IMR-90 (cell line): Measurements from ENCODE around the gene TAX1BP1. TPM values are rescaled to one million over a fixed set of nuclear protein-coding genes. Genes with fewer than 3 reads are reported as not detected.

ENCODE experiments used
- ATAC-seq: fragments of 200-7000 bp; cut with Tn5 transposase; 2 replicates; pipeline ENCODE4 v1.9.1; 2020; ENCODE audit warnings: low read depth, mild to moderate bottlenecking, moderate library complexity
- BruUV-seq: library from RNA; stranded (reverse); fragments of 400-500 nt; replicated peaks from 2 replicates; lab custom pipeline; 2021; lab: Mats Ljungman, UMichigan
- CTCF ChIA-PET: fragments of 300-600 bp; formaldehyde crosslinking; extraction: SDS; loops from one replicate; lab custom pipeline; 2021; ENCODE audit warnings: antibody characterized with exemption; lab: Yijun Ruan, JAX
- POLR2A ChIA-PET: fragments of 300-600 bp; sonication (Branson Sonifier 250); formaldehyde crosslinking; loops from one replicate; lab custom pipeline; 2022; ENCODE audit warnings: antibody characterized with exemption; ENCODE audit not compliant: unreplicated experiment; lab: Charles Lee
- DNase-seq: peaks from one replicate; pipeline ENCODE4 v3.0.0; 2013
- H2AFZ ChIP-seq: replicated peaks from 2 replicates; pipeline ENCODE3; 2013; ENCODE audit warnings: low read length, mild to moderate bottlenecking; ENCODE audit not compliant: poor library complexity
- H2AK5ac ChIP-seq: 2 replicates; pipeline ENCODE4 v1.6.1; 2013; ENCODE audit warnings: low read depth, low read length, inconsistent platforms
- H2AK9ac ChIP-seq: replicated peaks from 2 replicates; pipeline ENCODE3; 2013; ENCODE audit warnings: mild to moderate bottlenecking, low read depth, low read length, moderate library complexity; ENCODE audit not compliant: poor library complexity
- H2BK120ac ChIP-seq: 2 replicates; pipeline ENCODE4 v1.6.1; 2013; ENCODE audit warnings: low read depth, low read length, inconsistent platforms
- H2BK15ac ChIP-seq: 3 replicates; pipeline ENCODE4 v1.6.1; 2013; ENCODE audit warnings: low read depth, low read length, inconsistent platforms
- H2BK20ac ChIP-seq: 2 replicates; pipeline ENCODE4 v1.6.1; 2013; ENCODE audit warnings: low read depth, mild to moderate bottlenecking, inconsistent platforms, low read length, moderate library complexity
- H2BK5ac ChIP-seq: 2 replicates; pipeline ENCODE4 v1.6.1; 2013; ENCODE audit warnings: mild to moderate bottlenecking, low read depth, low read length, inconsistent platforms; ENCODE audit not compliant: poor library complexity, severe bottlenecking
- H3K14ac ChIP-seq: replicated peaks from 2 replicates; pipeline ENCODE4 v1.6.1; 2013; ENCODE audit warnings: low read depth, low read length, inconsistent platforms
- H3K18ac ChIP-seq: 2 replicates; pipeline ENCODE4 v1.6.1; 2013; ENCODE audit warnings: low read depth, low read length, control low read depth
- H3K23ac ChIP-seq: 2 replicates; pipeline ENCODE4 v1.6.1; 2013; ENCODE audit warnings: low read depth, low read length, inconsistent platforms
- H3K27ac ChIP-seq: 2 replicates; pipeline ENCODE4 v1.5.1; 2013; ENCODE audit warnings: mild to moderate bottlenecking, control low read depth, low read length; ENCODE audit not compliant: insufficient read depth
- H3K27me3 ChIP-seq: 2 replicates; pipeline ENCODE4 v1.6.1; 2013; ENCODE audit warnings: low read length; ENCODE audit not compliant: control insufficient read depth, insufficient read depth
- H3K36me3 ChIP-seq: 2 replicates; pipeline ENCODE4 v1.6.1; 2013; ENCODE audit warnings: low read length, mixed read lengths; ENCODE audit not compliant: control insufficient read depth, insufficient read depth
- H3K4ac ChIP-seq: 2 replicates; pipeline ENCODE4 v1.6.1; 2013; ENCODE audit warnings: low read depth, low read length, inconsistent platforms
- H3K4me1 ChIP-seq: 2 replicates; pipeline ENCODE4 v1.6.1; 2013; ENCODE audit warnings: low read length, mixed read lengths; ENCODE audit not compliant: control insufficient read depth, insufficient read depth
- H3K4me2 ChIP-seq: 2 replicates; pipeline ENCODE4 v1.6.1; 2013; ENCODE audit warnings: low read depth, mild to moderate bottlenecking, control low read depth, low read length, moderate library complexity
- H3K4me3 ChIP-seq: 2 replicates; pipeline ENCODE4 v1.5.1; 2013; ENCODE audit warnings: low read depth, mild to moderate bottlenecking, control low read depth, low read length, moderate library complexity; ENCODE audit not compliant: insufficient read depth
- H3K56ac ChIP-seq: 2 replicates; pipeline ENCODE4 v1.6.1; 2013; ENCODE audit warnings: low read length, inconsistent platforms; ENCODE audit not compliant: insufficient read depth; ENCODE audit errors: extremely low read depth
- H3K79me1 ChIP-seq, 2 experiments: 2 replicates each; pipeline ENCODE4 v1.6.1; 2013; ENCODE audit warnings: low read length in 2 of 2, inconsistent platforms in 1 of 2, low read depth in 1 of 2
- H3K9ac ChIP-seq: 2 replicates; pipeline ENCODE4 v1.6.1; 2013; ENCODE audit warnings: low read depth, low read length, control low read depth
- H3K9me1 ChIP-seq: 2 replicates; pipeline ENCODE4 v1.6.1; 2013; ENCODE audit warnings: low read length, inconsistent platforms; ENCODE audit not compliant: insufficient read depth
- H3K9me3 ChIP-seq: 2 replicates; pipeline ENCODE4 v1.6.1; 2013; ENCODE audit warnings: low read length; ENCODE audit not compliant: control insufficient read depth, insufficient read depth
- H4K20me1 ChIP-seq: 2 replicates; pipeline ENCODE4 v1.6.1; 2013; ENCODE audit warnings: low read length, inconsistent platforms; ENCODE audit not compliant: insufficient read depth
- H4K5ac ChIP-seq: 2 replicates; pipeline ENCODE4 v1.6.1; 2013; ENCODE audit warnings: mild to moderate bottlenecking, low read depth, low read length, control low read depth
- H4K8ac ChIP-seq, 2 experiments: 2 replicates each; pipeline ENCODE4 v1.6.1; 2013; ENCODE audit warnings: low read depth in 2 of 2, low read length in 2 of 2, control low read depth in 1 of 2, inconsistent platforms in 1 of 2
- H4K91ac ChIP-seq: 2 replicates; pipeline ENCODE4 v1.6.1; 2013; ENCODE audit warnings: low read depth, low read length, inconsistent platforms; ENCODE audit not compliant: insufficient read depth
- BHLHE40 ChIP-seq: fragments of 150-350 bp; IDR thresholded peaks from 2 replicates; pipeline ENCODE4 v1.6.1; 2016; ENCODE audit warnings: mild to moderate bottlenecking, low read depth, low read length
- CEBPB ChIP-seq: IDR thresholded peaks from 2 replicates; pipeline ENCODE4 v1.6.1; 2012; ENCODE audit warnings: low read depth, low read length, improper control_type of control experiment
- FOS ChIP-seq: fragments of 150-350 bp; IDR thresholded peaks from 2 replicates; pipeline ENCODE4 v1.6.1; 2016; ENCODE audit warnings: low read depth, low read length
- MAFK ChIP-seq: IDR thresholded peaks from 2 replicates; pipeline ENCODE4 v1.6.1; 2012; ENCODE audit warnings: low read depth, low read length, improper control_type of control experiment
- MAZ ChIP-seq: IDR thresholded peaks from 2 replicates; pipeline ENCODE4 v1.6.1; 2012; ENCODE audit warnings: low read depth, mild to moderate bottlenecking, low read length, improper control_type of control experiment, moderate library complexity, borderline replicate concordance
- MXI1 ChIP-seq: IDR thresholded peaks from 2 replicates; pipeline ENCODE4 v1.6.1; 2012; ENCODE audit warnings: low read depth, mild to moderate bottlenecking, low read length, moderate library complexity, borderline replicate concordance
- NFE2L2 ChIP-seq: fragments of 150-350 bp; IDR thresholded peaks from 2 replicates; pipeline ENCODE4 v1.6.1; 2016; ENCODE audit warnings: low read depth, mild to moderate bottlenecking, low read length
- POLR2A ChIP-seq: IDR thresholded peaks from 2 replicates; pipeline ENCODE4 v1.6.1; 2012; ENCODE audit warnings: mild to moderate bottlenecking, low read depth, low read length
- RAD21 ChIP-seq: IDR thresholded peaks from 2 replicates; pipeline ENCODE4 v1.6.1; 2012; ENCODE audit warnings: low read length, improper control_type of control experiment
- RCOR1 ChIP-seq: IDR thresholded peaks from 2 replicates; pipeline ENCODE4 v1.6.1; 2012; ENCODE audit warnings: mild to moderate bottlenecking, low read length, improper control_type of control experiment; ENCODE audit not compliant: insufficient replicate concordance
- RFX5 ChIP-seq: IDR thresholded peaks from 2 replicates; pipeline ENCODE4 v1.8.0; 2012; ENCODE audit warnings: low read depth, mild to moderate bottlenecking, low read length, moderate library complexity
- SMC3 ChIP-seq: fragments of 150-350 bp; IDR thresholded peaks from 2 replicates; pipeline ENCODE4 v1.6.1; 2016; ENCODE audit warnings: low read depth, mild to moderate bottlenecking, antibody characterized with exemption, low read length, moderate library complexity
- WGBS, 2 experiments: methylation state at CpG; one replicate each; pipeline versions ENCODE4 v1.1.5 to v1.1.7; 2013; ENCODE audit warnings: missing lambda C conversion rate in 2 of 2; ENCODE audit not compliant: insufficient read length in 1 of 2; ENCODE audit errors: extremely low coverage in 2 of 2; 5-methylcytosine and 5-hydroxymethylcytosine counted together
- dilution Hi-C: fragments of 300-500 bp; cut with HindIII; formaldehyde crosslinking; loops from one replicate; pipeline ENCODE4 v1.14.3; 2018; ENCODE audit warnings: low sequenced_read_pairs; ENCODE audit not compliant: unreplicated experiment
- in situ Hi-C: fragments of 300-500 bp; cut with MboI; formaldehyde crosslinking; loops from 3 replicates; pipeline ENCODE4 v1.14.3; 2019; ENCODE audit warnings: low sequenced_read_pairs, inconsistent platforms, mixed read lengths
- intact Hi-C: fragments of 100-400 bp; cut with micrococcal nuclease; formaldehyde crosslinking; loops from 2 replicates; pipeline ENCODE4 v1.10.0; 2022
- polyA plus RNA-seq, 3 experiments: library from polyadenylated mRNA; depleted of rRNA; stranded (reverse); fragments of >200 nt; gene quantifications; 2 replicates each; pipeline ENCODE4 v1.2.3, GENCODE V29; 2012; ENCODE audit warnings: low replicate concordance in 1 of 3
- total RNA-seq: library from RNA; depleted of rRNA; stranded (reverse); fragments of >200 nt; gene quantifications from 2 replicates; pipeline ENCODE4 v1.2.3, GENCODE V29; 2012
- TF ChIP-seq, protein P1 (sequence below): fragments of 150-350 bp; IDR thresholded peaks from 2 replicates; pipeline ENCODE4 v1.6.1; 2017; ENCODE audit warnings: mild to moderate bottlenecking, antibody characterized with exemption, low read length, low read depth
- TF ChIP-seq, protein P2 (sequence below): fragments of 150-350 bp; IDR thresholded peaks from 2 replicates; pipeline ENCODE4 v1.6.1; 2016; ENCODE audit warnings: low read depth, mild to moderate bottlenecking, low read length, moderate library complexity, borderline replicate concordance
- TF ChIP-seq, protein P3 (sequence below): conservative IDR thresholded peaks from 2 replicates; pipeline ENCODE4 v1.5.1; 2012; ENCODE audit warnings: mild to moderate bottlenecking, low read depth, low read length, improper control_type of control experiment

TAX1BP1 gene
- total and polyA plus RNA-seq, 2 of the 4 experiments (the other 2 are of a cell fraction), result 49.0 to 52.7 TPM

DNA sequence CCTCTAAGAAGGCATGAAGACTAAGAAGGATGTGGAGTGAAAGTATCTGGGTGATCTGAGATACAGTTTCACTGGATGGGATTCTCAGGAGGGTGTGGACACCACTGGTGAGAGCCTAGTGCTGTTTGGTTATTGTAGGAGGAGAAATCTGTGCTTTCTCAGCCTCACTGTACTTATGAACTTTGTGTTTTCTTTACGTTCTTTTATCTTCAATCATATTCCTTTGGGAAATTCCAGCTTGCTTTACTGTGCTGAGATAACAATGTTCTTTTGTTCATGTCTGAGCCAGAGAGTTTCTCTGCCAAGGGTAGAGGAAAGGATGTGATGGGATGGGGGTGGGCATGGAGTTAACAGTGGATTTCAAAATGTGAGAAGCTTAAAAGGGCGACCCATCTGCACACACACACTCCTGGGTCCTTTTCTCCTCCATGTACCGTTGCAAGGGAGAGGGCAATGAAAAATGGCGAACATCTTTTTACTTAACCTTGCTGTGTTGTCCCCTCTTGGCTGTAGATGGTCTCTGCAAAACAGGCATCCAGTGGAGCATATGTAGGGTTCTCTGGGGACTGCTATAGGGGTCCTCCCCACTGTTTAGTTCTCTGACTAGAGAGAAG lies 25.0 kb upstream of the TAX1BP1 start:
- Histone ChIP-seq H3K9me1 (no peaks in the 10 kb centered on the region), H2BK15ac (no peak overlapping the region), H3K79me1 (no peaks in the 10 kb centered on the region), H4K5ac (no peak overlapping the region), H3K4me2 (peak overlapping the region; percentile 11; the same call in 1 of the 2 replicates), H3K4me3 (no peak overlapping the region), H3K14ac (no peak overlapping the region), H3K18ac (no peak overlapping the region; the same call in 1 of the 2 replicates), H3K27ac (no peak overlapping the region), H2AK5ac (no peak overlapping the region), H3K4me1 (peaks cover 2% of the 10 kb centered on the region; the same call in 1 of the 2 replicates), H3K23ac (no peak overlapping the region), H2AFZ (no peak overlapping the region), H3K27me3 (no peaks in the 10 kb centered on the region), H3K4ac (no peak overlapping the region), H4K91ac (no peak overlapping the region), H3K36me3 (no peaks in the 10 kb centered on the region), H2BK120ac (no peak overlapping the region), H4K8ac (no peak overlapping the region), H3K56ac (no peak overlapping the region), H4K20me1 (no peaks in the 10 kb centered on the region), H3K9me3 (no peaks in the 10 kb centered on the region), H2BK5ac (no peak overlapping the region), H3K9ac (no peak overlapping the region), H2AK9ac (no peak overlapping the region), H2BK20ac (no peak overlapping the region)
- dilution Hi-C loops (no loop called here), intact Hi-C loops (no loop called here), in situ Hi-C loops (no loop called here)
- CTCF ChIA-PET, result no interaction called here
- WGBS, 2 experiments, result no CpG with 5 or more reads among the region's 4 CpGs
- TF ChIP-seq RFX5, result no peak
- no peak for TF ChIP-seq MXI1
- TF ChIP-seq RAD21, result no peak
- TF ChIP-seq MAZ, result no peak
- TF ChIP-seq, protein P1, sequence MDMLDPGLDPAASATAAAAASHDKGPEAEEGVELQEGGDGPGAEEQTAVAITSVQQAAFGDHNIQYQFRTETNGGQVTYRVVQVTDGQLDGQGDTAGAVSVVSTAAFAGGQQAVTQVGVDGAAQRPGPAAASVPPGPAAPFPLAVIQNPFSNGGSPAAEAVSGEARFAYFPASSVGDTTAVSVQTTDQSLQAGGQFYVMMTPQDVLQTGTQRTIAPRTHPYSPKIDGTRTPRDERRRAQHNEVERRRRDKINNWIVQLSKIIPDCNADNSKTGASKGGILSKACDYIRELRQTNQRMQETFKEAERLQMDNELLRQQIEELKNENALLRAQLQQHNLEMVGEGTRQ, result no peak
- no peak for TF ChIP-seq FOS
- TF ChIP-seq RCOR1, result no peak
- no peak for TF ChIP-seq CEBPB
- no peak for TF ChIP-seq SMC3
- TF ChIP-seq, protein P2, sequence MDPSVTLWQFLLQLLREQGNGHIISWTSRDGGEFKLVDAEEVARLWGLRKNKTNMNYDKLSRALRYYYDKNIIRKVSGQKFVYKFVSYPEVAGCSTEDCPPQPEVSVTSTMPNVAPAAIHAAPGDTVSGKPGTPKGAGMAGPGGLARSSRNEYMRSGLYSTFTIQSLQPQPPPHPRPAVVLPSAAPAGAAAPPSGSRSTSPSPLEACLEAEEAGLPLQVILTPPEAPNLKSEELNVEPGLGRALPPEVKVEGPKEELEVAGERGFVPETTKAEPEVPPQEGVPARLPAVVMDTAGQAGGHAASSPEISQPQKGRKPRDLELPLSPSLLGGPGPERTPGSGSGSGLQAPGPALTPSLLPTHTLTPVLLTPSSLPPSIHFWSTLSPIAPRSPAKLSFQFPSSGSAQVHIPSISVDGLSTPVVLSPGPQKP, result no peak
- no peak for TF ChIP-seq NFE2L2
- TF ChIP-seq BHLHE40, result no peak
- TF ChIP-seq POLR2A, result no peak
- TF ChIP-seq, protein P3, sequence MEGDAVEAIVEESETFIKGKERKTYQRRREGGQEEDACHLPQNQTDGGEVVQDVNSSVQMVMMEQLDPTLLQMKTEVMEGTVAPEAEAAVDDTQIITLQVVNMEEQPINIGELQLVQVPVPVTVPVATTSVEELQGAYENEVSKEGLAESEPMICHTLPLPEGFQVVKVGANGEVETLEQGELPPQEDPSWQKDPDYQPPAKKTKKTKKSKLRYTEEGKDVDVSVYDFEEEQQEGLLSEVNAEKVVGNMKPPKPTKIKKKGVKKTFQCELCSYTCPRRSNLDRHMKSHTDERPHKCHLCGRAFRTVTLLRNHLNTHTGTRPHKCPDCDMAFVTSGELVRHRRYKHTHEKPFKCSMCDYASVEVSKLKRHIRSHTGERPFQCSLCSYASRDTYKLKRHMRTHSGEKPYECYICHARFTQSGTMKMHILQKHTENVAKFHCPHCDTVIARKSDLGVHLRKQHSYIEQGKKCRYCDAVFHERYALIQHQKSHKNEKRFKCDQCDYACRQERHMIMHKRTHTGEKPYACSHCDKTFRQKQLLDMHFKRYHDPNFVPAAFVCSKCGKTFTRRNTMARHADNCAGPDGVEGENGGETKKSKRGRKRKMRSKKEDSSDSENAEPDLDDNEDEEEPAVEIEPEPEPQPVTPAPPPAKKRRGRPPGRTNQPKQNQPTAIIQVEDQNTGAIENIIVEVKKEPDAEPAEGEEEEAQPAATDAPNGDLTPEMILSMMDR, result no peak
- TF ChIP-seq MAFK, result no peak
- ATAC-seq, result peak; percentile 24; the same call in 1 of the 2 replicates
- peak; percentile 66 for DNase-seq
- POLR2A ChIA-PET, result no interaction called here
- no TSS peak for BruUV-seq
